A204.1 (cell line): ENCODE measurements around the gene COA1.
"Not testable (repeated sequence)": the region's sequence is repeated elsewhere in the genome, so short reads cannot be mapped to it uniquely, and the experiment has no call there.

Experiments used
- FAIRE-seq: peaks from 2 replicates; lab custom pipeline; 2012; peaks lifted over from hg19 to GRCh38; lab: Jason Lieb, UNC

The COA1 gene

GRCh38 chr7:43650457-43651052, 78.8 kb downstream of the COA1 start:
- FAIRE-seq: no peak

DNA sequence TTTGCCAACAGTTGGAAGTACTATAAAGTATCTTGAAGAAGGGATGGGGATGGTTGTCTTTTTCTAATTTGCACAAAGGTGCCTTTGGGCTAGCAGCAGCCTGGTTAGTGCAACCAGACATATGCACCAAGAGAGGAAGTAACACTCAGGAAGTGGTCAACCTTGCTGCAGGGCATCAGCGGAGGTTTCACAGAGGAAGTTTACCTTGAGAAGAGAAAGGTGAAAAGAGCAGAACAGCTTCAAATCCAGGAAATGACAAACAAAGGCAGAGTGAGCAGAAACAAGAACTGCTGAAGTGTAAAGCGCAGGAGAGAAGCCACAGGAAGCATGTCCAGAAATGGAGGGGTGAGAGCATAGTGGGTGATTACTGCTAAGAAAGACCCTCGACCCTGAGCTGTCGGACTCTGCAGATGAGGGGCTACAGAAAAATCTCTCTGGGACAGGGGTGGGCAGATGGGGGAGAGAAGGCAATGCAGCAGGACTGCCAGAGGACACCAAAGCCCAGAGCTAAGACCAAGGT, 79.5 kb downstream of the COA1 start:
- FAIRE-seq: no peak

DNA sequence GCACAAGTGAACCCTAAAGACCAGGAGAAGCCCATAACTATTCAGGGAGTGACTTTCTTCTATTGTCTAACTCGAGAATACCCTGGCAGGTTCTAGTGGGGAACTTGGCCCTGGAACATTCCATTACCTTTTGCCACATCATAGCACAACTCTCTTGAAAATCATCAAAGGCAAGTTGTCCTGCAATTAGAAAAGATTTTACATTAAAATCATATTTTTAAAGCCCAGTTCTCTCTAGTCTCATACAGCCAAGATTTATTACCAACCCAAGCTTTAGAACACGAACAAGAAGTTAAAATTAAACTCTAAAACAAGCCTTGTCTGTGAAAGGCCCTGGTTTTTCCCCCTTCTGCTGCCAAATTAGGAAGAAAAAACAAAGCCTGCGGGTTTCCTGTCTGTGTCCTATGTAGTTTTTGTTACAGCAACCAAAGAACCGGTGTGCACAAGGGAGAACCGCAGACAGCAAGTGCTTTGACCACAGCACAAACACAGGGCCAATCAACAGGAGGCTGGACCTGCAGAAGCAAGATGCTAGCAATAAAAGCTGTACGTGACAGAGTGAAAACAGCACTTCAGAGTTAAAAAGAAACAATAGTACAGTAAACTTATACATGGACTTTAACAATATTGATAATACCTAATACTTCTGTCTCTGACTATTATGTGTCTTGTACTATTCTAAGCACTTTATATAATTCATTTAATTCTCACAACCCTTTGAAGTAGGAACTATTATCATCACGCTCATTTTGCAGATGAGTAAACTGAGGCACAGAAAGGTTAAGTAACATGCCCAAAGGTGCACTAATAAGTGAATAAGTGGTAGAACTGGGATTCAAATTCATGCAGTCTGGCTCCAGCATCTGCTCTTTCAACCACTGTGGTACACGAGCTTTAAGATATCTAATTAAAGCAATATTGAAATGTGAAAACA, 80.6 kb downstream of the COA1 start:
- FAIRE-seq: no peak

GRCh38 chr7:43647673-43648472, 81.5 kb downstream of the COA1 start:
- FAIRE-seq: no peak

DNA sequence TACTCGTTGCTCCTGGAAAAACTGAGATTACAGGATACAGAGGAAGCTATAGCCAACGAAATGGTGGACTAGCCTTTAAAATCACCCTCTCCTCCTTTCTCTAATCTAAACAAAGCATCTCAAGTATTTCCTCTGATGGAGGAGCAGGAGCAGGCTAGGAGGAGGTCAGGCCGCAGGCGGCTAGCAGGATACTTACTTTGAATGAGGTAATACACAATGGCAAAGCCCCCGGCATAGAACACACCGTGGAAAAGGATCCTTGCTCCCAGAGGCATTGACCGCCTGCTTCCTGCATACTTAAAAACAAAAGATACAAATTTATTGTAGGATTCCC, 82.0 kb downstream of the COA1 start:
- no peak for FAIRE-seq

- no peak for FAIRE-seq
Observed at GRCh38 chr7:43646603-43647338, 82.6 kb downstream of the COA1 start.

- FAIRE-seq: no peak
Observed at GRCh38 chr7:43645699-43646226, 83.6 kb downstream of the COA1 start.

- FAIRE-seq: no peak
Observed at GRCh38 chr7:43643846-43644245, 85.5 kb downstream of the COA1 start.

DNA sequence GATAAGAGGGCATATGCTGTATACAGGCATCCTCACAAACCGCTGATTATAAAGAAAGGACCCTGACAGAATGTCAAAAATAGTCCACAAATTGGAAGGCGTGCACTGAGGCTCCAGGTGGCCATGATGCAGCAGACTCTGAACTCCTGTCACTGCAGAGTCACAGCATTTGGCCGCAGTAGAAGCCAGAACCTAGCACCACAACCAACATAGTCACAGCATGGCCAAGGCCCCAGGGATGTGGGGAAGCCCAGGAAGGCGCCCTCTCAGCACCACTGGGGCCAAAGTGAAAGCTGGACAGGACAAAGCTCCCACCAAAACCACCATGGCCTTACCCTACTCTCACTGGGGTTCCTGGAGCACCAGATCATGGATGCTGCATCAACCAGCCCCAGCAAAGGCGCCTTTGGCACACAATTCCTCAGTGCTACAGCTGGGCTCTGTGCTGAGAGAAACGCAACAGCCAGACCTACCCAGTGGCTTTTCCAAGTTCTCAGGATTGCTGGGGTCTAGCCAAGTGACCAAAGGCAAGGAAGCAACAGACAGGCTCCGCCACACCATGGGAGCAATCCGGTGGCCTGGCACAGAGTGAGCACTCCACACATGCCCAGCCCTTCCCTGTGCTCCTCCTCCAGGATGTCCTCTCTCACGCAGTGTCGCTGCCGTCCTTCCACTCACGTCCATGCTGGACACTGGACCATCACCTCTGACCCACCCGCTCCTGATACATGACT, 86.3 kb downstream of the COA1 start:
- FAIRE-seq: no peak

- no peak for FAIRE-seq
Observed at GRCh38 chr7:43640679-43641078, 88.6 kb downstream of the COA1 start.

DNA sequence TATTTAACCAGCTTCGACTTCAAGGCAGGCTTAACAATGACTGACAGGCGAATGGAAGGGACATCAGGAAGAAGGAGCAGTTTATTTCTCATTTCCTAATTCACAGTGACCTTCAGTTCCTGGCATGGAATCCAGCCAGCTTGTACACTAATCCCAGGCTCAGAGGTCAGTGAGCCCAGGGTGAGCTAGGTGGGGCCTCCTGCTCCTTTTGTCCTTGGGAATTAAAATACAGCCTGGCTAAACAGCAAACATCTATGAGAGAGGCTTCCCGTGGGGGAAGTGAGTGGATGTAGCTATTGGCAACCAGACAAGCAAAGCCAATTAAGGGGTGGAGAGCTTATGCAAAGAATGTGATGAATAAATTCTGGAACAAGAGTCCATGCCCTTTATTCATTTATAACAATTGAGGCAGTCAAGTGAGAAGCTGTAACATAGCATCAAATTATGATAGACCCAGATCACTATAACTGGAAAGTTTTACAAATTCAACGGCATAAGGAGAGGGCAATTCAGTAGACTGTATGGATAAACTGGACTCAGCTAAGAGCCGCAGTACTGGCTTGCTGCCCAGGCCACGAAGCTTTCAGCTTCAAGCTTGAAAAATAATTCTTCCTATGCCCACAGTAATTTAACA, 89.3 kb downstream of the COA1 start:
- no peak for FAIRE-seq

DNA sequence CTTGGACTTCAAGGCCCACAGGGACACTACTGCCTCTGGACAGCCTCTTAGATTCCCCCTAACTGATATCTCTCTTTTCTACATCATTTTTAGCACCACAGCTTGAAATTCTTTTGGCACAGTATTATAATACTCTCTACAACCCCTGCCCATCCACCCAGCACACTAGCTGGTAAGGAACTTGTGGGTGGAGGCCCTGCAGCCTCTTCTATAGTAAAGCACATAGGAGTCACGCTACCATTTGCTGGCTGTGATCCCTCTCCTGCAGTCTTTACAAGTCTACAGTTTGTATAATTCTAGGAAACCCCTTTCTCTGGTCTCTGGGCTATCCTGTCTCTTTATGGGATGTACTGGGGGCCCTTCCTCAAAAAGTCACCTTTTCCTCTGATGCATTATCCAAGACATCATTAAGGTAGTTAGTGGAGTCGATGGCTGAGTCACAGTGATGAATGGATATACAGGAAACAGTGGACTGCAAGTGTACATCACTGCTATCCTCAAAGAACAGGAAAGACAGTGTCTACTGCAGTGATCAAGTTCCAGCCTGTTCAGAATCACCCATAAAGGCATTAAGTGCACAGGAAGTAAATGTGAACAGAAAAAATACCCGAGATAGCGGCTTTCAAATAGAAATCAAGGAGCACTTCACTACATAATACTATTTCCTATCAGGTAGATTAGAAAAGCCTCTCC, 92.1 kb downstream of the COA1 start:
- no peak for FAIRE-seq

- no peak for FAIRE-seq
Observed at GRCh38 chr7:43636093-43636492, 93.2 kb downstream of the COA1 start.

DNA sequence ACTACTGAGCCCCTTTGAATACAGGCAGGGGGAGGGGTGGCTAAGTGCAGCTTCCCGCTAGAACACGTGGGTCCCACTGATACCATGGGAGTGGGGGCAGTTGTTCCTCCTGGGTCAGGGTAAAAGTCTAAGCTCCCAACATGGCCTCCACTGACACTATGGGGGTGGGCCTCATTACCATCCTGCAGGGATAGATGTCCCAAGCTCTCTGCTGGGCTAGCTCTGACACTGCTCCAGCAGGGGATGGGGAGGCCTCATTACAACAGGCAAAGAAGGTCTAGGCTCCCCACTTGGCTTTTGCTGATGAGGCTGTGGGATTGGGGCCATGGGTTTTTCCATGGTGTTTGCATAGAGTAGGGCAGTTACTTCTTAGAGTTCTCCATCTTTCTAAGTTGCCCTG, 94.9 kb downstream of the COA1 start:
- FAIRE-seq: no peak

DNA sequence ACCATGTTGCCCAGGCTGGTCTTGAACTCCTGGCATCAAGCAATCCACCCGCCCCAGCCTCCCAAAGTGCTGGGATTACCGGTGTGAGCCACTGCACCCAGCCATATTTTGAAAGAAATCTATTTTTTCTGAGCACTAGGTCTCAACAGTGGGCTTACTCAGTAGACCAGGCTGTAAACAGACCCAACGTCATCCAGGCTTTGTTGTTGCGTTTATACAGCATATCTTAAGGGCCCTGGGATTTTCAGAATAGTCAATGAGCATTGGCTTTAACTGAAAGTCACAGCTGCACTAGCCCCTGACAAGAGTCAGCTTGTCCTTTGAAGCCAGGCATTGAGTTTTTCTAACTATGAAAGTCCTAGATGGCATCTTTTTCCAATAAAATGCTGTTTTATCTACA, 96.6 kb downstream of the COA1 start:
- FAIRE-seq: no peak

- FAIRE-seq: no peak
Observed at GRCh38 chr7:43631559-43631958, 97.8 kb downstream of the COA1 start.

DNA sequence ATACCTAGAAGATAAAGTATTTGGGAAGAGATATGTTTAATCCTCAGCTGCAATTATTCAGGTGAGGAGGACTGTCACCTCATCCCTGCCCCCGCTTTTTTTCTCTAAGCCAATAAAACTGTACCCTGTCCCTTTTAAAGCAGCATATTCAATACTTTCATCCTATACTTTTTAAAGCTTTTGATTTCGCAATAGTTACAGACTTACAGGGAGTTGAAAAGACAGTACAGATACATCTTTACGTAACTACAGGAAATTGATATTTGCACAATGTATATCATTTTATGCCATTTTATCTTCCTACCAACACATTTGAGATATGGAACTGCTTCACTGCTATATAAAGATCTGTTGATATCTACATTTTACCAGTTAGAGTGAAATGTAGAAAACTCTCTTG, 98.8 kb downstream of the COA1 start:
- FAIRE-seq: no peak

GRCh38 chr7:43629857-43630256, 99.5 kb downstream of the COA1 start:
- FAIRE-seq: no peak

- no peak for FAIRE-seq
Observed at GRCh38 chr7:43628431-43628830, 100.9 kb downstream of the COA1 start.

DNA sequence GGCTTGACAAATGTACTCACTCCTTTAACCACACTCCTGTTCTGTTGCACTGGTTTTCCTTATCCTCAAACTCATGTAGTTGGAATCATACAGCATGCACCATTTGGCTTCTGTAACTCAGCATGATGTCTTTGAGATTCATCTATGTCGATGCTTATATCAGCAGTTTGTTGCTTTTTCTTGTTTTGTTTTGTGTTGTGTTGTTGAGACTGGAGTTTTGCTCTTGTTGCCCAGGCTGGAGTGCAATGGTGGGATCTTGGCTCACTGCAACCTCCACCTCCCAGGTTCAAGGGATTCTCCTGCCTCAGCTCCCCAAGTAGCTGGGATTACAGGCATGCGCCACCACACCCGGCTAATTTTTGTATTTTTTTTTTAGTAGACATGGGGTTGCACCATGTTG, 101.5 kb downstream of the COA1 start:
- FAIRE-seq: not testable (repeated sequence)
